Skin epidermis (tissue), 12 donors: ENCODE data around the gene PLA2R1.
A peak's percentile ranks its signal among the peaks of the same experiment; 100 is the strongest.
"Not testable (repeated sequence)": the region's sequence is repeated elsewhere in the genome, so short reads cannot be mapped to it uniquely, and the experiment has no call there.

ENCODE experiments used
- H3K27ac ChIP-seq, 21 experiments: fragments of 200-600 bp; sonication (generic) in 11 of 21; one replicate each; pipeline ENCODE4 v1.5.0; 2020; ENCODE audit warnings: mild to moderate bottlenecking in 3 of 21, inconsistent platforms in 2 of 21, moderate library complexity in 2 of 21
- H3K4me3 ChIP-seq, 7 experiments: fragments of 200-600 bp; sonication (generic) in 2 of 7; one replicate each; pipeline ENCODE4 v1.5.0; 2020; ENCODE audit warnings: inconsistent platforms in 2 of 7, mild to moderate bottlenecking in 2 of 7, moderate library complexity in 1 of 7

PLA2R1 gene

DNA sequence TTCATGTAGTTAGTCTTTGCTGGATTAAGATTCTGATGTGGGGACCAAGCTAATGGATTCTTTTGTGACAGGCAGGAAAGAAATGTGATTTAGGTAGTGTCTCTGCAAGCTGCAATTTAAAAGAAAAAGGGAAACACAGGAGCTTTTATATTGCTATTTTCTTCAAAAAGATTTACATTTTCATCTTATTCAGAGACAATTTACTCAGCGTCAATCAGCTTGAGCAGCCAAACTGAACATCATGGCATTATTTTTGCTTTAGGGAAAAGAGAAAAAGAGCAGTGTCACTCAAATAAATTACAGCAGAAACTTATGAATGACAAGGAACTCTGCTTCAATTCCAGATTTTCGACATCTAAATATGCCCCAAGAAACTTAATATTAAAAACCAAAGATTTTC is 67.4 kb downstream of the PLA2R1 start:
- no peak overlapping the region for H3K27ac ChIP-seq

DNA sequence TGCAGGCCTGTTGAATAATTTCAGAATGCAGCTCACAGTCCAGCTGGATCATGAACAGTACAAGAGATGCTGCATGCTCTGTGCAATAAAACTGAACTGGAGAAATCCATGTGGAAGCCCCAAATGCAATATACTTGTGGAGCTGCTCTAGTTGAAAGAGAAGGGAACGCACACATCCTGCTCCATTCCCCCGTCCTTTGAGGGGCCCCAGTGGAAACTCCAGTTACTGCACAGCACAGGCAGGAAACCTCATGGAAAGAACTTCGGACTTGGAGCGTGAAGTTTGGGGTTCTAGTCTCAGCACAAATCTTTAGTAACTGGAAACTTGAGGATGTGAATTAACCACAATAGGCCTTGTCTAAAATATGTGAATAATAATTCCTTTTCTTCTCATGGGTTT is 73.2 kb downstream of the PLA2R1 start:
- H3K27ac ChIP-seq = no peak overlapping the region
- no peak overlapping the region for H3K4me3 ChIP-seq

More for the DNA sequence above, 67.4 kb downstream of the PLA2R1 start:
- H3K4me3 ChIP-seq = no peak overlapping the region

DNA sequence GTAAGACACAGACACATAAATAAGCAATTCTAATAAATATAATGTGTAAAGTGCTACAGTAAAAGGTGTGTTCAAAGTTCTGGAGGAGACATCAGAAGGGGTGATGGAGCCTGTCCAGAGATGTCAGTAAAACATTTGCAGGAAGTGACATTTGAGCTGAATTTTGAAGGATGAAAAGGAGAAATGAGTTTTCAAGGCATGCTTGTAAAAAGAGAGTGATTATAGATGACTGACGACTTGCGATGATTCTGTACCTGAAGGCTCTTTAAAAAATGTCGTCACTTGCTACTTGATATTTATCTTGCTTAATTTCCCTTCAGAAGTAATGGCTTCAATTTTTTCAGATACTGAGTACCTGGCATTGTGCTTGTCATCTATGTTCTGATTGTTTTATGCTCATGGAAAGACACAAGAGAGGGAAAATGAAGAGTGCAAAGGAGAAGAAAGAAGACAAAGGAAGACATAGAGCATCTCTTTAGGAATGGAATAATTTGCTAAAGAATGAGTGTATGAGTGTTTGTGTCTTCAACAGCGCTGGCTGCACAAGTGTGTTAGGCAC is 73.9 kb downstream of the PLA2R1 start:
- Histone ChIP-seq H3K27ac (no peak overlapping the region), H3K4me3 (no peak overlapping the region)

DNA sequence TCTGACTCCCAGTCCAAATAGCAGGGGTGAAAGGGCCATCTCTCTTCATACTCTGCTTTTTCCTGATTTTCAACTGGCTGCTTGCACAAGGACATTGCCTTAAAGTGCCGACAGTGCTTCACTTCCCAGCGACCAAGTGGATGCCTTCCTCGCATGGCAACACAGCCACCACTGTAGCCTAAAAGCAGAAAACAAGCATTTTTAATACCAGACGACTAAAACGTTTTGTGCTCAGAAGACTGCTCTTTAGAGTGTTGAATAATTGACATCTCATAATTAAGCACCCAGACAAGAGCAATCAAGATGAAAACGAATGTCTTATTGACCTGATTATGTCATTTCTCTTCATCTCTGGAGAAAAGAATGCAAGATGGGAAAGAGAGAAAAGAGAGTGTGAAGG is 75.2 kb downstream of the PLA2R1 start:
- Histone ChIP-seq H3K27ac (no peak overlapping the region), H3K4me3 (no peak overlapping the region)

DNA sequence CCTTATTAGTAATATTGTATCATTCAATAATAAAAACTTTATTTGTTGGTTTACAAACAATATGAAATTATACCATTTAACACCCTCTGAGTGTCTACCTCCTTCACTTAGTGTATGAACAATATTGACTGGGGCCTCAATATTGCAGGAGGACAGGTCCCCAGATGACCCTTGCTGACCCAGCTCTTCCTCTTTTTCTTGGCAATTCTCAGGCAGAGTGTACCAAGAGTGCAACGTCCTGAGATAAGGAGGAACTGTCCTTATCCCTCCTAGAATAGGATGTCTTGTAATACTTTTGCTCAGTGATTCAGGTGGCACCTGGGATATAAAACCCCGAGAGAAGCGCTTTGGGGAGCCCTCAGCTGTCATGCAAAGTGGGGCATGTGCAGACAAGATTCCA is 76.8 kb downstream of the PLA2R1 start:
- Histone ChIP-seq H3K27ac (no peak overlapping the region), H3K4me3 (no peak overlapping the region)

DNA sequence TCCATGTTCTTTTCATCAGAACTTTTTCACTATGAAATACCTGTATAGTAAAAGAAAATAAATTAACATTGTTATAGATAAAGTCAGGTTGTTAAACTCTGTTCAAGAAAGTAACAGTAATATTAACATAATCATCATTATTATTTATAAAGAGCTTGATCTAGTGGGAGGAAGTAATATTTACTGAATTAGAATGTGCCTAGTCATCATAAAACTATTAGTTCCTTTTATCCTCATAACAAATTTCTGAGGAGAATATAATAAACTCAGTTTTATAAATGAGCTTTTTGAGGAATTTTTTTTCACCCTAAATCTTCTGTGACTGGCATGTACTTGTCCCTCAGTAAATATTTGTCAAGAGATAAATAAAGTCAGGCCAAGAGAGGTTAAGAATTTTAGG is 78.4 kb downstream of the PLA2R1 start:
- Histone ChIP-seq H3K27ac (peak overlapping the region in 3 of 21 experiments; percentile 0 to 30 (median 21)), H3K4me3 (no peak overlapping the region)

DNA sequence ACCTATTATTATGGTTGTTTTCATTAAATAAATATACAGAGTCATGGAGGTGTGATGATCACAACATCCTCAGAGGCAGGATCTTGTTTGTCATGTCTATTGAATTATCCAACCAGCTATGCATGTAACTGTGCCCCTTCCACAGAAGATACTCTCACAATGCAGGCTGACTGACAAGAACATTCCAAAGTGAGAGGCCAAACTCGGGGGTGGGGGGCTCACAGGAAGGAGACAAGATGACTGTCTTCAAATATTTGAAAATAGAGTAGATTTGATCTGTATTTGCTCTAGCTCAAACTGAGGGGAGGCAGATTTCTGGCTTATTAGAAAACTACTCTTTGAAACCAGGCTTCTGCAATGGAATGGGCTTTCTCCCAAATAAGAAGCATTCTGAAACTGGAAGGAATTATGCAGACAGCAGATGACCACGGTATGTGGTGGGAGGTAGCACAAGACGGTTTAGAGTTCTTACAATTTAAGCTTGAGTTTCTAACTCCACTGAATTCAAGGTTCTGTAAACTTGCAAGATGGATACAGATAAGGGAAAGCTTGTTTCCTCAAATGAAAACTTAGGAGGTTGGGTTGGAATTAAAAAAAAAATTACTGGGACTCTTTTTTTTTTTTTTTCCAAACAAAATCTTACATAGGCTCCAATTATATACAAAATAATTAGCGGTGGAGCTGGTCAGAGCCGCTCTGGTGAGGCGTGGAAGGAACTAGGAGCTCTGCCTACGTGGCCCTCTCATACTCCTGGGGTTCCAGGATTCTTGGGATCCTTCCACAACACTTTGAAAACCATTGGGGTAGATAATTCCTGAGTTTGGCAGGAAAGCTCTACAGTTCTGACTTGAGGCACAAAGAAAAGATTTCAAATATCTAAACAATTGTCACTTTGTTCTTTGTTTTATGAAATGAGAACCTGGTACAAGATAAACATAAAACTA is 79.3 kb downstream of the PLA2R1 start:
- Histone ChIP-seq H3K27ac (peak overlapping the region in 9 of 21 experiments; percentile 0 to 69 (median 37)), H3K4me3 (no peak overlapping the region)

DNA sequence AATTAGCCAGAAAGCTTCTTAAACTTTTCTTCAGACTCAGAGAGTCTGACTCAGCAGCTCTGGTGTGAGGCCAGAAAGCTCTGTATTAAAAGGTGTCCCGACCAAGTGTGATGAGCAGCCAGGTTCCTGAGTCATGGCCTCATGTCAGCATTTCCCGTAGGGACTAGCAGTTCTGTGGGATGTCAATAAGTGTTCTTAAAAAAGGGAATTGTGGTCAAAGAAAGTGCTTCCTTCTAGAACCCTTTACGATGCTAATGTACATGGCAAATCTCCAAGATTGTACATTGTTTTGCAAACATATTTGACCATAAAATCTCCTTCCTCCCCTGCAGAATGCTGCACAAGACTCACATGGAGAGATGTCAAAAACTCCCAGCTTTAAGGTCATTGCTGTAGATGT is 80.1 kb downstream of the PLA2R1 start:
- Histone ChIP-seq H3K4me3 (no peak overlapping the region), H3K27ac (peak overlapping the region in 8 of 21 experiments; percentile 0 to 69 (median 35))

DNA sequence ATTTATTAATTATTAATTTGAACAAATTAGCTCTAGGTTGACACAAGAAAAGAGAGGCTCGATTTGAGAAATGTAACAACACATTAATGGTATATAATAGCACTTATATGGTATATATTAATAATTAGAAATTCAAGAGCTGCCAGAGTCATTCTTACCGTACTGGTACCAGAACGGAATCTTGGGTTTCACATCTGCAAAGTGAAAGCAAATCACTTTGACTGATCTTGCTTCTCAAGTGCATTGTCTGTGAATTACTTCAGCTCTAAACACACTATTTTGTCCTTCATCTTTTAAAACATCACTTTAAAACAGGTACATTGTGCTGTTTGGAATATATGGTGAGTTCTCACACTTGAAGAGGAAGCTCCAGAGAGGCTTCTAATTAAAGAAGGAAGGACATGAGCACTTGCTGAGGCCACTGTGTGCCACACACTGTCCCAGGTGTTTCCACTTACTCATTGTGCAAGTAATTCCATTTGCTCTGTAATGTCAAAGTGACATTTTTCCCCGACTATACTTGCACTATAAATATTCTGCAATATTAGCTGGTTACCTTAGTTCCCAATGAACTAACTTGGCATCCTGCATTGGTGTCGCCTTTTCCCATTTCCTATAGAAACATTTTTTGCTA is 85.8 kb downstream of the PLA2R1 start:
- no peak overlapping the region for H3K27ac ChIP-seq
- no peak overlapping the region for H3K4me3 ChIP-seq

- H3K4me3 ChIP-seq = no peak overlapping the region
- H3K27ac ChIP-seq = no peak overlapping the region
Measured at GRCh38 chr2:159973325-159973724, 89.1 kb downstream of the PLA2R1 start.

- H3K4me3 ChIP-seq = no peak overlapping the region
Measured at GRCh38 chr2:159971365-159972152, 90.9 kb downstream of the PLA2R1 start.

DNA sequence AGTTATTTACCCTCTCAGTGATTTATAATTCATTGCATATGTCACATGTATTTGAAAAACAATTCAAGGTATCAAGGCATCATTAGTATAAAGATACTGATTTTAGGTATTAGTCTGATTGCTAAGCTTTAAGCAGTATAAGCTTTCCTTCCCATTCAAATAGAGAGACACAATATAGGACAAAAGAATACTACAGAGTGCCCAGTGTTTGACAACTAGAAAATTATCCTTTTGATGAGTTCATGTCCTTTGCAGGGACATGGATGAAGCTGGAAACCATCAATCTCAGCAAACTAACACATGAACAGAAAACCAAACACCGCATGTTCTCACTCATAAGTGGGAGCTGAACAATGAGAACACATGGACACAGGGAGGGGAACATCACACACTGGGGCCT is 91.9 kb downstream of the PLA2R1 start:
- not testable (repeated sequence) for H3K4me3 ChIP-seq, H3K27ac ChIP-seq

More at GRCh38 chr2:159971365-159972152, 90.9 kb downstream of the PLA2R1 start:
- H3K27ac ChIP-seq = no peak overlapping the region

- no peak overlapping the region for H3K4me3 ChIP-seq
- H3K27ac ChIP-seq = no peak overlapping the region
Measured at GRCh38 chr2:159968279-159968900, 94.0 kb downstream of the PLA2R1 start.

GRCh38 chr2:159963700-159964099 is 98.7 kb downstream of the PLA2R1 start:
- Histone ChIP-seq H3K27ac (no peak overlapping the region), H3K4me3 (no peak overlapping the region)

- not testable (repeated sequence) for H3K4me3 ChIP-seq, H3K27ac ChIP-seq
Measured at GRCh38 chr2:159962513-159962912, 99.9 kb downstream of the PLA2R1 start.

GRCh38 chr2:159961451-159961850 is 101.0 kb downstream of the PLA2R1 start:
- peak overlapping the region in 5 of 21 experiments; percentile 13 to 38 (median 16) for H3K27ac ChIP-seq
- no peak overlapping the region for H3K4me3 ChIP-seq

GRCh38 chr2:159961037-159961436 is 101.4 kb downstream of the PLA2R1 start:
- H3K27ac ChIP-seq = peak overlapping the region in 6 of 21 experiments; percentile 13 to 46 (median 23)
- H3K4me3 ChIP-seq = no peak overlapping the region

DNA sequence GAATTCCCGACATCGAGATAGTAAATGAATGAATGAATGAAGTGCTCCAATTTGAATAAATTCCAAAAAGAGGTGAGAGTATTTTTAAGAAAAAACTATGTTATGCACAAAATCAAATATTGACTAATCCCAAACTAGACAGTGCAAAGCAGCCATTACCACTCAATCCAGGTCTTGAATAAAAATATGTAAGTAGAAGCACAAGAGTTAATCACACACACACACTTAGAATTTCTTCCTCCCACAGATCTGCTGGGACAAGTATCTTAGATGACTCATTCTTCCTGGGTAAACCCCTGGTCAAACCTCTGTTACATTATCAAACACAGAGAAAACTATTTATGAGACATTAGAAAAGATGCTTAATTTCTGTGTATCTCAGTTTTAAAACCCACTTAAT is 102.0 kb downstream of the PLA2R1 start:
- no peak overlapping the region for H3K4me3 ChIP-seq
- H3K27ac ChIP-seq = peak overlapping the region in 5 of 21 experiments; percentile 14 to 38 (median 26)

GRCh38 chr2:159959136-159959535 is 103.3 kb downstream of the PLA2R1 start:
- Histone ChIP-seq H3K27ac (peak overlapping the region in 1 of 21 experiments; percentile 26), H3K4me3 (no peak overlapping the region)
